A549 (cell line): ENCODE measurements around the gene CALR3.

ENCODE experiments used
- CTCF ChIP-seq: fragments of >200 bp; sonication (Bioruptor Twin); formaldehyde crosslinking; IDR thresholded peaks from 3 replicates; pipeline ENCODE4 v1.5.1; 2016
- EP300 ChIP-seq, 2 experiments: fragments of >200 bp; sonication (Bioruptor Twin); formaldehyde crosslinking; IDR thresholded peaks; 2 replicates in 1 of 2; 3 replicates in 1 of 2; pipeline ENCODE4 v1.6.1; 2016 to 2017
- ZC3H11A ChIP-seq: fragments of 450-650 bp; IDR thresholded peaks from 2 replicates; pipeline ENCODE4 v1.6.1; 2014; ENCODE audit warnings: antibody characterized with exemption, mild to moderate bottlenecking

- no peak for TF ChIP-seq CTCF
- TF ChIP-seq EP300 (IDR thresholded peaks at IDR 0.05): no peak
- no peak for TF ChIP-seq ZC3H11A
Measured at GRCh38 chr19:16455489-16455888, 40.5 kb downstream of the CALR3 start.
